ENCODE measurements around the gene ZFYVE9. TPM values are rescaled to one million over a fixed set of nuclear protein-coding genes. Genes with fewer than 3 reads are reported as not detected.

Gene ZFYVE9
- total RNA-seq, 1 experiment from 2014 or later, result 14.2 TPM

GRCh38 chr1:52189898-52190480, 48.1 kb downstream of the ZFYVE9 start:
- H3K9me3 ChIP-seq (ENCODE audit: control insufficient read depth in 1 of 2, insufficient read depth in 1 of 2, low read depth in 1 of 2, low read length in 2 of 2), result no peaks in the 10 kb centered on the region
- no TSS peak for BruUV-seq (replicated peaks)
- DNase-seq (ENCODE audit: low read depth, low spot score), result no peak
- H3K27me3 ChIP-seq (ENCODE audit: insufficient read depth, low read length), result no peaks in the 10 kb centered on the region
- no peaks in the 10 kb centered on the region for H3K4me1 ChIP-seq (ENCODE audit: control insufficient read depth in 1 of 2, insufficient read depth in 2 of 2, low read length in 2 of 2)
- H3K9me2 ChIP-seq (ENCODE audit: insufficient read depth), result no peaks in the 10 kb centered on the region
- CTCF ChIA-PET, result no interaction called here
- H4K20me1 ChIP-seq (ENCODE audit: insufficient read depth), result no peaks in the 10 kb centered on the region
- H3K36me3 ChIP-seq (ENCODE audit: control insufficient read depth in 1 of 2, insufficient read depth in 2 of 2, low read length in 2 of 2), result no peaks in the 10 kb centered on the region
- no peak for ATAC-seq
- POLR2A ChIA-PET, result no interaction called here
- H3K79me2 ChIP-seq (ENCODE audit: insufficient read depth, low read length), result 0 out of 2 replicates have a peak, but pooled peaks cover 5% of the 10 kb centered on the region
- H3K9ac ChIP-seq (ENCODE audit: low read length), result no peak overlapping the region
- no peak overlapping the region for H2AFZ ChIP-seq (ENCODE audit: low read depth, low read length, poor library complexity, severe bottlenecking)
- H3K4me2 ChIP-seq (ENCODE audit: low read length), result no peak overlapping the region
- RAD21 ChIA-PET (ENCODE audit: low non-redundant PET in 1 of 2, low total read pairs in 2 of 2, uncharacterized antibody in 2 of 2, unreplicated experiment in 2 of 2), result no interaction called here
- TF ChIP-seq JUND (IDR thresholded peaks at IDR 0.05) (no peak), EZH2phosphoT487 (IDR thresholded peaks at IDR 0.05; ENCODE audit: borderline replicate concordance) (no peak), SRF (IDR thresholded peaks at IDR 0.05; ENCODE audit: low read depth) (no peak), ZBTB33 (IDR thresholded peaks at IDR 0.05; ENCODE audit: extremely low read depth, insufficient replicate concordance, low read length) (no peak), SIN3A (IDR thresholded peaks at IDR 0.05; ENCODE audit: low read depth) (no peak), FOSL1 (IDR thresholded peaks at IDR 0.05; ENCODE audit: low read depth) (no peak), ATF3 (IDR thresholded peaks at IDR 0.05) (no peak), TCF7L2 (IDR thresholded peaks at IDR 0.05; ENCODE audit: borderline replicate concordance, extremely low read depth, insufficient read depth, insufficient read length) (no peak), POLR2A (IDR thresholded peaks at IDR 0.05; ENCODE audit: borderline replicate concordance, extremely low read depth, insufficient read depth, insufficient read length) (no peak), RAD21 (IDR thresholded peaks at IDR 0.05; ENCODE audit: low read depth) (no peak), MAX (IDR thresholded peaks at IDR 0.05) (no peak), CBX3 (IDR thresholded peaks at IDR 0.05; ENCODE audit: low read depth) (no peak), ELF1 (IDR thresholded peaks at IDR 0.05; ENCODE audit: borderline replicate concordance, low read depth) (no peak), YY1 (IDR thresholded peaks at IDR 0.05; ENCODE audit: extremely low read depth, insufficient replicate concordance, low read depth, low read length) (no peak)
- H3K27ac ChIP-seq (ENCODE audit: low read depth, low read length), result no peak overlapping the region
- no peak overlapping the region for H3K4me3 ChIP-seq (replicated peaks in 1 of 2; ENCODE audit: low read depth in 1 of 2, low read length in 2 of 2)
- intact Hi-C loops (cut with micrococcal nuclease), result no loop called here

Measured in HCT116 (cell line).